NT2/D1 (cell line): Measurements from ENCODE around the gene EEF1G.

Experiments
- SUZ12 ChIP-seq: IDR thresholded peaks from 2 replicates; pipeline ENCODE4 v1.6.1; 2011; ENCODE audit not compliant: insufficient read length, insufficient read depth; ENCODE audit errors: extremely low read depth
- YY1 ChIP-seq: IDR thresholded peaks from 2 replicates; pipeline ENCODE4 v1.6.1; 2011; ENCODE audit not compliant: insufficient read length, insufficient read depth

DNA sequence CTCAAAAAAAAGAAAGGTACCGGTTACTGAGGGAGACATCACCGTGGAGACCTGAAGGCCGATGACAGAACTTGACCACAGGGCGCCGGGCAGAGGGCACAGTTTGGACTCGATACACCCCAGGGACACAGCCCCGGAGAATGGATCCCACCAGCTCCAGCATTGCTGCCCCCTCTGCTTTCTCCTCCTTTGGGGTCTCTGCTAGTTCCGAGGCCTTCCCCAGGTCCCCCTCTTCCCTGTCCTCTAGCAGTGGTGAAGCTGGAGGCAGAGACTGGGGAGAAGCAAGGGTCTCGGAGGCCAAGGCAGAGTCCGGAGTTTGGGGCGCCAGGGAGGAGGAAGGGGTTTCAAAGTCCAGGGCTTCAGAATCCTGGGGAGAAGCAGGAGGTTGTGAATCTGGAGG, 4.8 kb upstream of the EEF1G start:
- no peak for TF ChIP-seq YY1
- no peak for TF ChIP-seq SUZ12
